IMR-90 (cell line): ENCODE measurements around the gene HELZ. TPM values are rescaled to one million over a fixed set of nuclear protein-coding genes. Genes with fewer than 3 reads are reported as not detected.

Experiments used
- ATAC-seq: fragments of 200-7000 bp; cut with Tn5 transposase; 2 replicates; pipeline ENCODE4 v1.9.1; 2020; ENCODE audit warnings: low read depth, mild to moderate bottlenecking, moderate library complexity
- BruUV-seq: library from RNA; stranded (reverse); fragments of 400-500 nt; replicated peaks from 2 replicates; lab custom pipeline; 2021; lab: Mats Ljungman, UMichigan
- CTCF ChIA-PET: fragments of 300-600 bp; formaldehyde crosslinking; extraction: SDS; loops from one replicate; lab custom pipeline; 2021; ENCODE audit warnings: antibody characterized with exemption; lab: Yijun Ruan, JAX
- POLR2A ChIA-PET: fragments of 300-600 bp; sonication (Branson Sonifier 250); formaldehyde crosslinking; loops from one replicate; lab custom pipeline; 2022; ENCODE audit warnings: antibody characterized with exemption; ENCODE audit not compliant: unreplicated experiment; lab: Charles Lee
- DNase-seq: peaks from one replicate; pipeline ENCODE4 v3.0.0; 2013
- H2AFZ ChIP-seq: replicated peaks from 2 replicates; pipeline ENCODE3; 2013; ENCODE audit warnings: low read length, mild to moderate bottlenecking; ENCODE audit not compliant: poor library complexity
- H2AK5ac ChIP-seq: 2 replicates; pipeline ENCODE4 v1.6.1; 2013; ENCODE audit warnings: low read depth, low read length, inconsistent platforms
- H2AK9ac ChIP-seq: replicated peaks from 2 replicates; pipeline ENCODE3; 2013; ENCODE audit warnings: mild to moderate bottlenecking, low read depth, low read length, moderate library complexity; ENCODE audit not compliant: poor library complexity
- H2BK120ac ChIP-seq: 2 replicates; pipeline ENCODE4 v1.6.1; 2013; ENCODE audit warnings: low read depth, low read length, inconsistent platforms
- H2BK15ac ChIP-seq: 3 replicates; pipeline ENCODE4 v1.6.1; 2013; ENCODE audit warnings: low read depth, low read length, inconsistent platforms
- H2BK20ac ChIP-seq: 2 replicates; pipeline ENCODE4 v1.6.1; 2013; ENCODE audit warnings: low read depth, mild to moderate bottlenecking, inconsistent platforms, low read length, moderate library complexity
- H2BK5ac ChIP-seq: 2 replicates; pipeline ENCODE4 v1.6.1; 2013; ENCODE audit warnings: mild to moderate bottlenecking, low read depth, low read length, inconsistent platforms; ENCODE audit not compliant: poor library complexity, severe bottlenecking
- H3K14ac ChIP-seq: replicated peaks from 2 replicates; pipeline ENCODE4 v1.6.1; 2013; ENCODE audit warnings: low read depth, low read length, inconsistent platforms
- H3K18ac ChIP-seq: 2 replicates; pipeline ENCODE4 v1.6.1; 2013; ENCODE audit warnings: low read depth, low read length, control low read depth
- H3K23ac ChIP-seq: 2 replicates; pipeline ENCODE4 v1.6.1; 2013; ENCODE audit warnings: low read depth, low read length, inconsistent platforms
- H3K27ac ChIP-seq: 2 replicates; pipeline ENCODE4 v1.5.1; 2013; ENCODE audit warnings: mild to moderate bottlenecking, control low read depth, low read length; ENCODE audit not compliant: insufficient read depth
- H3K27me3 ChIP-seq: 2 replicates; pipeline ENCODE4 v1.6.1; 2013; ENCODE audit warnings: low read length; ENCODE audit not compliant: control insufficient read depth, insufficient read depth
- H3K36me3 ChIP-seq: 2 replicates; pipeline ENCODE4 v1.6.1; 2013; ENCODE audit warnings: low read length, mixed read lengths; ENCODE audit not compliant: control insufficient read depth, insufficient read depth
- H3K4ac ChIP-seq: 2 replicates; pipeline ENCODE4 v1.6.1; 2013; ENCODE audit warnings: low read depth, low read length, inconsistent platforms
- H3K4me1 ChIP-seq: 2 replicates; pipeline ENCODE4 v1.6.1; 2013; ENCODE audit warnings: low read length, mixed read lengths; ENCODE audit not compliant: control insufficient read depth, insufficient read depth
- H3K4me2 ChIP-seq: 2 replicates; pipeline ENCODE4 v1.6.1; 2013; ENCODE audit warnings: low read depth, mild to moderate bottlenecking, control low read depth, low read length, moderate library complexity
- H3K4me3 ChIP-seq: 2 replicates; pipeline ENCODE4 v1.5.1; 2013; ENCODE audit warnings: low read depth, mild to moderate bottlenecking, control low read depth, low read length, moderate library complexity; ENCODE audit not compliant: insufficient read depth
- H3K56ac ChIP-seq: 2 replicates; pipeline ENCODE4 v1.6.1; 2013; ENCODE audit warnings: low read length, inconsistent platforms; ENCODE audit not compliant: insufficient read depth; ENCODE audit errors: extremely low read depth
- H3K79me1 ChIP-seq, 2 experiments: 2 replicates each; pipeline ENCODE4 v1.6.1; 2013; ENCODE audit warnings: low read length in 2 of 2, inconsistent platforms in 1 of 2, low read depth in 1 of 2
- H3K9ac ChIP-seq: 2 replicates; pipeline ENCODE4 v1.6.1; 2013; ENCODE audit warnings: low read depth, low read length, control low read depth
- H3K9me1 ChIP-seq: 2 replicates; pipeline ENCODE4 v1.6.1; 2013; ENCODE audit warnings: low read length, inconsistent platforms; ENCODE audit not compliant: insufficient read depth
- H3K9me3 ChIP-seq: 2 replicates; pipeline ENCODE4 v1.6.1; 2013; ENCODE audit warnings: low read length; ENCODE audit not compliant: control insufficient read depth, insufficient read depth
- H4K20me1 ChIP-seq: 2 replicates; pipeline ENCODE4 v1.6.1; 2013; ENCODE audit warnings: low read length, inconsistent platforms; ENCODE audit not compliant: insufficient read depth
- H4K5ac ChIP-seq: 2 replicates; pipeline ENCODE4 v1.6.1; 2013; ENCODE audit warnings: mild to moderate bottlenecking, low read depth, low read length, control low read depth
- H4K8ac ChIP-seq, 2 experiments: 2 replicates each; pipeline ENCODE4 v1.6.1; 2013; ENCODE audit warnings: low read depth in 2 of 2, low read length in 2 of 2, control low read depth in 1 of 2, inconsistent platforms in 1 of 2
- H4K91ac ChIP-seq: 2 replicates; pipeline ENCODE4 v1.6.1; 2013; ENCODE audit warnings: low read depth, low read length, inconsistent platforms; ENCODE audit not compliant: insufficient read depth
- CEBPB ChIP-seq: IDR thresholded peaks from 2 replicates; pipeline ENCODE4 v1.6.1; 2012; ENCODE audit warnings: low read depth, low read length, improper control_type of control experiment
- CHD1 ChIP-seq: IDR thresholded peaks from 2 replicates; pipeline ENCODE4 v1.6.1; 2012; ENCODE audit warnings: low read depth, low read length, improper control_type of control experiment
- ELK1 ChIP-seq: fragments of 150-350 bp; IDR thresholded peaks from 2 replicates; pipeline ENCODE4 v1.6.1; 2016; ENCODE audit warnings: low read depth, mild to moderate bottlenecking, low read length, moderate library complexity, borderline replicate concordance
- FOS ChIP-seq: fragments of 150-350 bp; IDR thresholded peaks from 2 replicates; pipeline ENCODE4 v1.6.1; 2016; ENCODE audit warnings: low read depth, low read length
- MAZ ChIP-seq: IDR thresholded peaks from 2 replicates; pipeline ENCODE4 v1.6.1; 2012; ENCODE audit warnings: low read depth, mild to moderate bottlenecking, low read length, improper control_type of control experiment, moderate library complexity, borderline replicate concordance
- MXI1 ChIP-seq: IDR thresholded peaks from 2 replicates; pipeline ENCODE4 v1.6.1; 2012; ENCODE audit warnings: low read depth, mild to moderate bottlenecking, low read length, moderate library complexity, borderline replicate concordance
- POLR2A ChIP-seq: IDR thresholded peaks from 2 replicates; pipeline ENCODE4 v1.6.1; 2012; ENCODE audit warnings: mild to moderate bottlenecking, low read depth, low read length
- RCOR1 ChIP-seq: IDR thresholded peaks from 2 replicates; pipeline ENCODE4 v1.6.1; 2012; ENCODE audit warnings: mild to moderate bottlenecking, low read length, improper control_type of control experiment; ENCODE audit not compliant: insufficient replicate concordance
- SMC3 ChIP-seq: fragments of 150-350 bp; IDR thresholded peaks from 2 replicates; pipeline ENCODE4 v1.6.1; 2016; ENCODE audit warnings: low read depth, mild to moderate bottlenecking, antibody characterized with exemption, low read length, moderate library complexity
- USF2 ChIP-seq: fragments of 150-350 bp; IDR thresholded peaks from 2 replicates; pipeline ENCODE4 v1.6.1; 2017; ENCODE audit warnings: mild to moderate bottlenecking, antibody characterized with exemption, low read length, low read depth
- WGBS, 2 experiments: methylation state at CpG; one replicate each; pipeline versions ENCODE4 v1.1.5 to v1.1.7; 2013; ENCODE audit warnings: missing lambda C conversion rate in 2 of 2; ENCODE audit not compliant: insufficient read length in 1 of 2; ENCODE audit errors: extremely low coverage in 2 of 2; 5-methylcytosine and 5-hydroxymethylcytosine counted together
- dilution Hi-C: fragments of 300-500 bp; cut with HindIII; formaldehyde crosslinking; loops from one replicate; pipeline ENCODE4 v1.14.3; 2018; ENCODE audit warnings: low sequenced_read_pairs; ENCODE audit not compliant: unreplicated experiment
- in situ Hi-C: fragments of 300-500 bp; cut with MboI; formaldehyde crosslinking; loops from 3 replicates; pipeline ENCODE4 v1.14.3; 2019; ENCODE audit warnings: low sequenced_read_pairs, inconsistent platforms, mixed read lengths
- intact Hi-C: fragments of 100-400 bp; cut with micrococcal nuclease; formaldehyde crosslinking; loops from 2 replicates; pipeline ENCODE4 v1.10.0; 2022
- polyA plus RNA-seq, 3 experiments: library from polyadenylated mRNA; depleted of rRNA; stranded (reverse); fragments of >200 nt; gene quantifications; 2 replicates each; pipeline ENCODE4 v1.2.3, GENCODE V29; 2012; ENCODE audit warnings: low replicate concordance in 1 of 3
- total RNA-seq: library from RNA; depleted of rRNA; stranded (reverse); fragments of >200 nt; gene quantifications from 2 replicates; pipeline ENCODE4 v1.2.3, GENCODE V29; 2012

Gene HELZ
- total and polyA plus RNA-seq, 2 of the 4 experiments (the other 2 are of a cell fraction), result 8.0 to 60.6 TPM

GRCh38 chr17:67130768-67131167 lies 114.2 kb downstream of the HELZ start:
- Histone ChIP-seq H3K4me2 (no peak overlapping the region), H3K18ac (no peak overlapping the region), H2BK15ac (no peak overlapping the region), H2BK5ac (no peak overlapping the region), H2BK20ac (no peak overlapping the region), H3K23ac (no peak overlapping the region), H3K9ac (no peak overlapping the region), H2AFZ (no peak overlapping the region), H3K9me3 (no peaks in the 10 kb centered on the region), H3K79me1 (peaks cover 6 to 9% of the 10 kb centered on the region in 2 experiments; a peak in 3 of 4 replicates), H3K36me3 (peaks cover 12% of the 10 kb centered on the region), H3K4me1 (no peaks in the 10 kb centered on the region), H4K5ac (no peak overlapping the region), H4K91ac (no peak overlapping the region), H3K14ac (no peak overlapping the region), H3K27me3 (no peaks in the 10 kb centered on the region), H3K4me3 (no peak overlapping the region), H4K20me1 (no peaks in the 10 kb centered on the region), H2BK120ac (no peak overlapping the region), H3K27ac (no peak overlapping the region), H2AK5ac (no peak overlapping the region), H4K8ac (no peak overlapping the region), H3K4ac (no peak overlapping the region), H2AK9ac (no peak overlapping the region), H3K56ac (no peak overlapping the region), H3K9me1 (no peaks in the 10 kb centered on the region; the same call in 1 of the 2 replicates)
- in situ Hi-C loops (no loop called here), intact Hi-C loops (no loop called here), dilution Hi-C loops (no loop called here)
- BruUV-seq, result no TSS peak
- ChIA-PET CTCF (interaction anchor here (0.7 kb wide), 1 partner anchor 9 kb away, joined by 3 read pairs; no protein-coding TSS in a partner anchor), POLR2A (no interaction called here)
- TF ChIP-seq USF2, result no peak
- no peak for TF ChIP-seq MAZ
- no peak for TF ChIP-seq ELK1
- TF ChIP-seq POLR2A, result no peak
- no peak for TF ChIP-seq CHD1
- no peak for TF ChIP-seq CEBPB
- no peak for TF ChIP-seq SMC3
- TF ChIP-seq FOS, result no peak
- no peak for TF ChIP-seq RCOR1
- no peak for TF ChIP-seq MXI1
- WGBS, 2 experiments, result 83% methylated on average over 1 of the region's 4 CpGs; no CpG with 5 or more reads in 1 of the 2 experiments
- ATAC-seq, result no peak
- DNase-seq, result no peak
